Kidney tubule cell (primary cell): Measurements from ENCODE around the gene SLC6A12.
"Not testable (repeated sequence)": the region's sequence is repeated elsewhere in the genome, so short reads cannot be mapped to it uniquely, and the experiment has no call there.

ENCODE experiments used
- DNase-seq: peaks from one replicate; pipeline ENCODE4 v3.0.0-alpha.2; 2018; ENCODE audit warnings: low spot score

Gene SLC6A12

DNA sequence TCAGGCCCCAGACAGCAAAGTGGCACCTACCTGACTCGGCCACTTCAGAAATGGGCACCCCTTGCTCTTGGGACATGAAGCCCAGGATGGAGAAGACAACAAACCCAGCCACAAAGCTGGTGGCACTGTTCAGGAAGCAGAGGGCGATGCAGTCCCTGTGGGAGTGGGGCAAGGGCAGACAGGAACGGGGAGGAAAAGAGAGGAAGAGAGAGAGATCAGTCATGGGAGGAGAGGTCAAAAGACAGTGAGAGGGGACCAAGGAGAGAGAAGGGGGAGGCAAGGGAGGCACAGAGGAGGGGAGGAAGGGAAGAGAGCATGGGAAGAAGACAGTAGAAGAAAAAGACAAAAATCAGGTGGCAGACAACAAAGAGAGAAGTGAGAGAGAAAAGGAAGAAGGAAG, 16.6 kb downstream of the SLC6A12 start:
- DNase-seq: no peak

DNA sequence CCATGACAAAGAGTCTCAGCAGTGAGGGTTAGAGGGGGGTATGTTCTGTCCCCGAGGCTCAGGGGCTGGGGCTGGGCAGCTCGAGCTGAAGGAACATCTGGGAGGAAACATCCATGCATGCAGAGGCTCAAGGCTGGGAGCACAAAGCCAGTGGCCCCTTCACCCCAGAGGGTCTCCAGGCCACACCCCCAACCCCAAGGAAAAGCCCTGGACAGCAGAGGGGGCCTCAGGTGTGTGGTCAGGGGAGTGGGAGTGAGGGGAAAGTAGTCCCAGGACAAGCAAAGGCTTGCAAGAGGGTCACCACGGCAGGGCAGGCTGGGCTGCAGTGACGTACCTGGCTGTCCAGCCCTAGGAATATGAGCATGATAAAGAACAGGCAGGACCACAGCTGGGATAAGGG, 17.5 kb downstream of the SLC6A12 start:
- DNase-seq: no peak

DNA sequence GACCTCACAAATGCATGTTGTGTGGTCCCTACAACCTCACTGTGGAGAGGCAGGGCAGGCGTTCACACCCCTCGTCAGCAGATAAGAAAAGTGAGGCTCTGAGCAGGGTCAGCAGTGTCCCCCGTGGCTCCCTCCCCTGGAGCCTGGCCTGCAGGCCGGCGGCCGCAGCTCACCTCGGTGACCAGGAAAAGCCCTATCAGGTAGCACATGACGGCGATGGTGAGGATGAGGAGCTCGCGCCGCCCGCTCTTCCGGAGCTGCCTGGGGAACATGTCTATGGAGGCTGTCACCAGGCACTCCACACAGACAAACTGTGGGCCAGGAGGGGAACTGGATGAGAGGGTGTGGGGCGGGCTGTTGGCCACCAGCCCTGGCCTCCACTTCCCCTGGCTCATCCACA, 18.0 kb downstream of the SLC6A12 start:
- DNase-seq: no peak

DNA sequence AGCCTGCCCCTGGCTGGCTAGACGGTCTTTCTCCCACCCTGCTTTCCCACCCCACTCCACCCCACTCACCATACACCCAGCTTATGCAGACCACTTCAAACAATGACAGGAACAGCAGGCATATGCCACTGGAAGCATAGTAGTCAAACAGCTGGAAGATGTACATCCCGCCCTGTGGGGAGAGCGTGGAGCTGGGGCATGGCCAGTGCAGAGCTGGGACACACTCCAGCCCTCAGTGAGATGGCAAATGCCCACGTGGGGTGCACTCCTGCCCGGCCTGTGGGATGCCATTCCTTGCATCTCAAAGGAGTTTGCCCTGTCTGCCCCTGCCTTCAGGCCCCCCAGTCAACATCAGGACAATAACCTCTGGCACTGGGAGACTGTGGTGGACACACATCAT, 18.8 kb downstream of the SLC6A12 start:
- DNase-seq: no peak

DNA sequence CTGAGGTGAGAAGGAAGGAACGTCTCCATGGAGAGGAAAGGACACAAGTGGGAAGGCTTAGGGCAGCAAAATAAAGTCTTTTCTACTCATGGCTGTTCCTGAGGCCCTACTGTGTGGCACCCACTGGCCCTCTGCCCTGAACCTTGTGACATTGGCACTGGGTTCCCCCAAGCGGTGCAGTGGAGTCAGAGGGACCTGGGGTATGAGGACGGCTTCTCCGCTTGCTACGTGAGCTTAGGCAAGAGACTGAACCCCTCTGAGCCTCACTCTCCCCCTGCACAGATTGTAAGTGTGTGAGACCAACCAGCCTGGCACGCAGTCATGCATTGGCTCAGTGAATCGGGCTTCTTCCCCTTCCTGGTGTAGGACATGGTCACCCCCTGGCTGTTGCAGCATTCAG, 19.7 kb downstream of the SLC6A12 start:
- no peak for DNase-seq

DNA sequence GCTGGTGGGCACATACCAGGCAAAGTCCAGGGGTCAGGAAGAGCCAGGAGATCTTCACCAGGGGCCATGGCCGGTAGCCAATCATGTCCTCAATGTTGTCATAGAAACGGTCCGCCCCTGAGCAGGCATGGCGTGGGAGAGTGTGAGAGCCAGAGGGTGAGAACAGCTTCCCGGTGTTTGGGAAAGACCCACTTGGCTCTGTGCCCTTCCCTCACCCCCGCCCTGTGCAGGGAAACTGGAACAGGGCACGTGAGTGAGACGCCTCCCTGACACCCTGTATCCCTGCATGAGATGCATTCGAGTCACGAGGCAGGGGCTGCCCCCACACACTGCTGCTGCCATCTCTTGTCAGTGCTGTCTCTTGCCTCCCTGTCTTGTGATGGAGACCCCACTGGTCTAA, 20.7 kb downstream of the SLC6A12 start:
- no peak for DNase-seq

DNA sequence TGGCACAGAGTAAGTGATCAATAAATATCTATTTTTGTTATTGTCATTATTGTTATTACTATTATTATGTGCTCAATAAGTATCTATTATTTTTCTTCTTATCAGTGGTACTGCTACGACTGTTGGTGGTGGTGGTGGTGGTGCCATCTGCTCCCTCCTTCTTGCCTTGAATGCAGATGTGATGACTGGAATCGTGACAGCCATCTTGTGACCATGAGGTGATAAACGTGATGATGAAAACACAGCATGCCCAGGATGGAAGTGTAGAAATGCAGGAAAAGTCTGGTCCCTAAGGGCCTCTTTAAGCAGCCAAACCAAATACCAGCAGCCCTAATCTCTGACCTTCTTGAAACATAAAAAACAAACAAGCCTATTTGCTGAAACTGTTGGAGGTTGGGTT, 22.4 kb downstream of the SLC6A12 start:
- no peak for DNase-seq

DNA sequence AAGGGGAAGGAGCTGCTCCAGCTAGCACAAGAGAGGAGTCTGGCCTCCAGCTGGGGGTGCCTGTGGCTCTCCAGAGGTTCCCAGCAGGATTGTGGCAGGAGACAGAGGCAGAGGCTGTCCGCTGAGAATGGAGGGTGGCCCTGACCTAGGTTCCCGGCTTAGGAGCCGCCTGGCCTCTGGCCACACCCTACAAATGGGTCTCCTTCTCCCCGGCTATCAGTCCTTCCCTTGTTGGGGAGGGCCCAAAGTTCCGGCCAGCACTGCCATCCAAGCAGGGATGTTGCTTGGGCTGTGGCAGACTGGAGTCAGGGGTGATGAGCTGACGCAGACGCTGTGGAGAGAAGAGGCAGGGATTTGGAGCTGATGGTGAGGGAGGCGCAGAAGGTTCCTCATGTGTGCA, 23.1 kb downstream of the SLC6A12 start:
- DNase-seq: no peak

DNA sequence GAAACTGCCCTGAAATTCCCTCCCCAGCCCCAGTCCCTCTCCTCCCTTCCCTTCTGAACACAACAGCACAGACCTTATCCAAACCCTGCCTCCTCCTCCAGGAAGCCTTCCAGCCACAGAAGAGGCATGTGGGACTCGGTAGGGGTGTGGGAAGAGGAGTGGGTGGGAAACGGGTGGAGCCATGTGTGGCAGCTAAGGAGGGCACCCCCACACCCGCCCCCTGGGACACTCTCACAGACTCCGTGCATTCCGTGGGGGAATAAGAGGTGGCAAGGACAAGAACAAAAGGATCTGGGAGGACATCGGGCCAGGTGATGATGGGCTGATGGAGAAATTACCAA, 24.4 kb downstream of the SLC6A12 start:
- DNase-seq: no peak

DNA sequence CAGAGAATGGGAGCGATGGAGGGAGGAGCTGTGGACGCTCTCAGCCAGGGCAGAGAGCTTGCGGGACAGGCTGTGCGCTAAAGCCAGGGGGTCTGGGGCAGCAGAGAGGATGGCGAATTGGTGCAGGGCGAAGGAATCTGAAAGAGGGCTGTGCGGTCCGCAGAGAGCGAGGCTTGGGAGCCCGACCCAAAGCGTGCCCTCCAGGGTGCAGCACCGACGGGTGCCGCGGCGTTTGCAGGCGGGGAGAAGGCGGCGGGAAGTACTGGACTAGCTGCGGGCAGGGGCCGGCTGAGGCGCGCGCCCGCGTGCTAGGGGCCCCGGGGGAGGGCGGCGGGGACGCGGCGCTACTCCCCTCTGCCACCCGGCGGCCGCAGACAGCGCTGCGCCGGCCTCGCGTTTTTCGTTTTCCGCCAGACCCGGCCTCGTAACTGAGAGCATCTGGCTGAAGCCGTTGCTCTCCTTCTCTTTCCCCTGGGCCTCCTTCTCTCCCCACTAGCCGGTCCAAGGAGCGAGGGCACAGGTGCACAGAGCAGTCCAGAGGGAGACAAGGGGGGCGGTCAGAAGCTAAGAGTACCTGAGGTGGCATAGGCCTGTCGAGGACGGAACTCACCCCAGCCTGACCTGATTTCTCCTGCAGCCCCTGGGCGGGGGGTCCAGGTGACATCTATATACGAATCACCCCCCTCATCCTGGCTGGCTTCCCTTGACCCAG, 24.9 kb downstream of the SLC6A12 start:
- DNase-seq: peak; percentile 64

DNA sequence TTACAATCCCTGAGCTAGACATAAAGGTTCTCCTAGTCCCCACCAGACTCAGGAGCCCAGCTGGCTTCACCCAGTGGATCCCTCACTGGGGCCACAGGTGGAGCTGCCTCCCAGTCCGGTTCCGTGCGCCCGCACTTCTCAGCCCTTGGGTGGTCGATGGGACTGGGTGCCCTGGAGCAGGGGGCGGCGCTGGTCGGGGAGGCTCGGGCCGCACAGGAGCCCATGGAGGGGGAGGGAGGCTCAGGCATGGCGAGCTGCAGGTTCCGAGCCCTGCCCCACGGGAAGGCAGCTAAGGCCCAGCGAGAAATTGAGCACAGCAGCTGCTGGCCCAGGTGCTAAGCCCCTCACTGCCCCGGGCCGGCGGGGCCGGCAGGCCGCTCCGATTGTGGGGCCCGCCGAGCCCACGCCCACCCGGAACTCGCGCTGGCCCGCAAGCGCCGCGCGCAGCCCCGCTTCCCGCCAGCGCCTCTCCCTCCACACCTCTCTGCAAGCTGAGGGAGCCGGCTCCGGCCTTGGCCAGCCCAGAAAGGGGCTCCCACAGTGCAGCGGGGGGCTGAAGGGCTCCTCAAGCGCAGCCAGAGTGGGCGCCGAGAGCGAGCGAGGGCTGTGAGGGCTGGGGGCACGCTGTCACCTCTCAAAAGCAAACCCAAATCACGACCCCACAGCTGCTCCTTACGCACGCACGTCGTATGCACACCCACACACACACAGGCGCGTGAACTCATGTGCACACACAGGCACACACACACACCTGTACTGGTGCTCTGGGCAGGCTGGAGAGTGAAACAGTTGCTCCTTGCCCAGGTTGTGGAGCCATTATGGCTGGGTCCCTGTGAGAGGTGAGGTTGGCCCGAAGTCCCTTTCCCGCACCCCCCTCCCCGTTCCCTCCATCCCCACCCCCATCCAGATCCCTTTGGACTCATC, 25.7 kb downstream of the SLC6A12 start:
- DNase-seq: not testable (repeated sequence)

DNA sequence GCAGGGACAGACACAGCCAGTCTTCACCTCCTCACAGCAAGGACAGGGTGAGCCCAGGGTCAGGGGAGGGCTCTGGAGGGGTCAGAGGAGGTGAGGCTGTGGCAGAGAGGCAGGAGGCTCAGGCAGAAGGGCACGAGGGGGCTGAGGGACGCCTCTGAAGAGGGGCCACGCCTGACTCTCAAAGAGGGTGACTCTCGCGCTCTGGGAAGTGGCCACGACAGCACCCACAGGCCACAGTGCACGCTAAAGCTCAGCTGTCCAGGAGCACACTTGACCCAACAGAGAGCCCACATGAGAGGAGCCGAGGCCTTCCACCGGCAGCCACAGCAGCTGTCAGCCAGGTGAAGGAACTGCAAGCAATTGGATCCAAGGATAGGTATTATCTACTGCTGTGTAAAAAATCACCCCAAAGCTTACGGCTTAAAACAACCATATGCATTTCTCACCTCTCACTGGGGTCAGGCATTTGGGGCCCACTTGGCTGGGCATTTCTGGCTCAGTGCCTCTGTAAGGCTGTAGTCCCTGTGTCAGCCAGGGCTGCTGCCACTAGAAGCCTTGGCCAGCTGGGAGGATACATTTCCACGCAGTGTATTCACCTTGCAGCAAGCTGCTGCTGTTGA, 27.8 kb downstream of the SLC6A12 start:
- no peak for DNase-seq

DNA sequence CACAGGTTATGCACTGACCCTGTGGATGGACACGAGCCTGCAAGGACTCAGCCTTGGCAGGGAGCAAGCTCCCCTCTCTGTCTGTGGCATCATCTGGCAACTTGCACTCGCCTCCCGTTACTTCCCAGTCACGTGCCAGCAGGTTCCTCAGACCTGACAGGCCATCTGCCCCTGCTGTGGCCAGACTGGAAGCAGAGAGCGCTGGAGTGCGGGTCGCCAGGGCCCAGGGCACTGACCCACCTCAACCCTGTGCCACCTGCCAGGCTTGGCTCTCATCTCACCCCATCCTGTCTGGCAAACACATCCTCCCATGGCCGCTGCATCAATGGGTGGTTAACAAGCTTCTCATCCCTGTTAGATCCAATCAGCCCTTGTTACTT, 28.4 kb downstream of the SLC6A12 start:
- DNase-seq: no peak

DNA sequence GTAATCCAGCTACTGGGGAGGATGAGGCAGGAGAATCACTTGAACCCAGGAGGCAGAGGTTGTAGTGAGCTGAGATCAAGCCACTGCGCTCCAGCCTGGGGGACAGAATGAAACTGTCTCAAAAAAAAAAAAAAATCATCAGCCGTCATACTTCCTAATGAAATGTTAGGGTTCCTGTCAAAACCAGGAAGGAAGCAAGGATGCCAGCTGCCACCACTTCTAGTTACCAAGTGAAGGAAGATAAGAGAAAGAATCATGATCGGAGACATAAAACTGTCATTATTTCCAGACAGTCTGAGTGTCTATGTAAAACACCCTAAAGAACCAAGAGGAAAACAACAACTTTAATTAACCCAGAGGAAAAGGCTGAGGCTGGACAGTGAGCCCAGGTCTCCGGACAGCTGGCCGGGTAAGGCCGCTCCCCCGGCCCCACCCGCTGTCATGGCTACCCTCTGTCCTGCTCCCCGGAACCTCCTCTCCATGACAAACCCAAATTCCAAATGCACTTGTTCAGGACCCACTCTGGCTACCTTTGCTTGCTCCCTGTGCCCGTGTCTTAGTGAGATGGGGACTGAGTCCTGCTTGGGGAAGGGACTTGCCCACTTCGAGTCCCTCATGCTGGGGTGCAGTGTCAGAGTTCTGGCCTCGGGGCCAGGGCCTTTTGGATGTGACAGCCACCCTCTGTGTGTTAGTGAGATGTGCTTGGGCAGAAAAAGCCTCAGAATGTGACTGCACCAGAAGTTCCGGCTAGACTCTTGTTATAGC, 29.0 kb downstream of the SLC6A12 start:
- DNase-seq: no peak

DNA sequence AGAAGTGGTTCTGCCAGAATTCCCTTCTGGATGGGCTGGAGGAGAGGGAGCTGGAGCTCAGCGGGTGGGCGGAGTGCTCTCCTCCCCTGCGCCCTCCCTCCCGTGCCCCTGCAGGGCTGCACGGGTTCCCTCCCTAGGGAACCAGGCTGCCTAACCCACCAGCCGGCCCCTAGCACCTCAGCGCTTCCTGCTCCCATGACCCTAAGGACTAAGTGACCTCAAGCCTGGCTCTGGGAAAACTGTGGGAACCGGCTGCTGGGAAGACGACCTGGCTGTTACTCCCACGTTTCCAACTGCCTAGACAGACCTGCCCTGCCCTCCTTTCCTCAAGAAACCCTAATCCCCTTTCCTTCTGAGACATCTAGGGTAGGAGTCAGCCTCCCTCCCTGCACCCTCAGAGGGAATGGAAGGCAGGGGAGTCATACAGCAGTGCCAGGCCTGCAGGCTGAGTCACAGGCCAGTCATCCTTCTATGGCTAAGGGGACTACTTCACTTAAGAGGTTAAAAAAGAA, 31.5 kb downstream of the SLC6A12 start:
- peak; percentile 85 for DNase-seq

DNA sequence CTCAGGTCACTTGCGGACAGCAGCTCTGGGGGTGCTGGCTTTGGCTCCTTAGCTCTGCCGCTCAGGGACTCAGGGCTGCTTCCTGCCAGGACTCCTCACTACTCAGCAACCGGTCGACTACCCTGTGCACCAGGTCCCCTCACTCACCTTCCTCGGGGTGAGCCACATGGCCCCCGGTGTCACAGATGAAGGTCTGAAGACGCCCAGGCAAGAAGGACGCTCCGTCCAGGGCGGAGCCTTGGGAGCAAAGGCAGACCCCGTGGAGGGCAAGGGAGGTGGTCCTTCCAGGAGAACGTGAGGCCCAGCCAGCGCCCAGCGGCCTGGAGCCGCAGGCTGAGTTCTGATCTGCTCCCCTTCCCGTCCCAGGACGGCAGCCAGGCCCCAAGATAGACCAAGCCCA, 32.0 kb downstream of the SLC6A12 start:
- DNase-seq: no peak

DNA sequence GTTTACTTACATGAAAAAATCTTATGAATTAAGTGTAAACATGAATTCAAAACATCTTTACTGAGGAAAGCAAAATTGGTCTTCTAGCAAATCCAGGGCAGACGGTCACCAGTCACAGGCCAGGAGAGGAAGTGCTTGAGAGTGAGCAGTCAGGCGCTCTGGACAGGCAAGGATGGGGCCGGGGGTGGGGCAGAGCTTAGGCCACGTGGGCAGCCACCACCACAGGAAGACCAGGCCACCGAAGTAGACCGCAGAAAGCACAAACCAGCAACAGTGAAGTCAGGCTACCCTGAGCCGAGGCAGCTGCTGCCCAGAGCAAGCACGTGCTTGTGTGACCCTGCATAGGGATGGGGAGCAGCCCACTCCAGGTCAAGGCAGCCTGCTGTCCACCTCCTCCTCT, 33.5 kb downstream of the SLC6A12 start:
- DNase-seq: peak; percentile 72

DNA sequence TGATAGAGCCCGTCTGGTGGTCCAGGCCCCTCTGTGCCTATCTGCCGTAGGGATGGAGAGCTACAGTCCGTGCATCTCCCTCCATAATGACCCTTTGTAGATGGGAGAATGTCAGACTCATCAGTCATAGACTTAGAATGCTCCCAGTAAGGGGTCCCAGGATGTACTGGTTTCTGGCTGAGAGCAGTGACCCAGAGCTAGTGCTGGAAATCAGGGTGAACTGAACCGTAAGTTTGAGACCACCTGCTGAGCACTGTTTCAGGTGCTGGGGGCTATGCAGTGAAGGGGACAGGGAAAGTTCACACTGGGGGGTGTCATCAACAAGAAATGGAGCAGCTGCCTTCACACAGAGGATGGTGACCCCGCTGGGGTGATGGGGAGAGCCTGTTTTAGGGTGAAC, 34.1 kb downstream of the SLC6A12 start:
- DNase-seq: no peak

DNA sequence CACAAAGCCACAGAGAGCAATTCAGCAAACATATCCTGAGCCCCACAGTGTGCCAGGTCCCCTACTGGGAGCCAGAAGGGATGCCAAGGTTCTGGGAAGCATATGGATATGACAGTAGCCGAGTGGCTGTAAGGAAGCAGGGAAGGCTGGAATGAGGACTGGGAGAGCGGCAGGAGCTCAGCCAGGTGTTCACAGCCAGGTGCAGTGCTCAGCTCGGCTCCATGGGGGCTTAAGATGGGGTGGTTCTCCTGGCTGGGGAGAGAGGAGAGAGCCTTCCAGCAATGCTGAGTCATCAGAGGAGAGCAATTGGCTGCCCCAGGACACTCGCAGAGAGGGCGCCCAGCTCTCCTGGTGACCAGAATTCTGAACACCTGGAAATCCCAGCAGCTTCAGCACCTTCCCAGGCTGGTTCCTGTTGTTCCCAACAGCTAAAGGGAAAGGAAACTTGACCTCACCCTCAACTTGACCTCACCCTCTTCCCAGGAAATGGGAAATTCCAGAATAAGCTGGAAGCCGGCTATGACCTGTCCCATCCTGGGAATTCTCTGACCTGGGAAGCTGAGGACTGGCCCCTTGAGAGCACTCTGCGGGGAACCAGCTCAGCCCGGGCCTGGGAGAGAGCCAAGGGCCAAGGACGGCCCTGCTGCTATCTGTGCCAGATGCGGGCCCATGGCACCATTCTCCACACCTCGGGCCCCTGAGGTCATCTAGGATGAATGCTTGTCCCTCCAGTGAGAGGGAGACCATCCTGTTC, 34.6 kb downstream of the SLC6A12 start:
- peak; percentile 72 for DNase-seq

DNA sequence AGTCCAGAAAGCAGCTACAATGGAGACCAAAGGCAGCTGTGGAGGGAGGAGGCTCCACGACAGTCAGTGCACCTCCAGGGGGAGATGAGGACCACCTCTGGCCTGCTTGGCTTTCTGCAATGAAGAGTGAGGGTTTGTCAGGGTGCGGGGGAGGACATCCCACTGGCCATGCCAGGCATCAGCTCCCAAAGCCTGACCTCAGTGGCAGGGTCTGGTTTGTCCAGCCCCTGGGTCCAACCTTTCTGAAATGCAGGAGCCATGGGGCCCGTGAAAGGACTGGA, 35.2 kb downstream of the SLC6A12 start:
- no peak for DNase-seq

DNA sequence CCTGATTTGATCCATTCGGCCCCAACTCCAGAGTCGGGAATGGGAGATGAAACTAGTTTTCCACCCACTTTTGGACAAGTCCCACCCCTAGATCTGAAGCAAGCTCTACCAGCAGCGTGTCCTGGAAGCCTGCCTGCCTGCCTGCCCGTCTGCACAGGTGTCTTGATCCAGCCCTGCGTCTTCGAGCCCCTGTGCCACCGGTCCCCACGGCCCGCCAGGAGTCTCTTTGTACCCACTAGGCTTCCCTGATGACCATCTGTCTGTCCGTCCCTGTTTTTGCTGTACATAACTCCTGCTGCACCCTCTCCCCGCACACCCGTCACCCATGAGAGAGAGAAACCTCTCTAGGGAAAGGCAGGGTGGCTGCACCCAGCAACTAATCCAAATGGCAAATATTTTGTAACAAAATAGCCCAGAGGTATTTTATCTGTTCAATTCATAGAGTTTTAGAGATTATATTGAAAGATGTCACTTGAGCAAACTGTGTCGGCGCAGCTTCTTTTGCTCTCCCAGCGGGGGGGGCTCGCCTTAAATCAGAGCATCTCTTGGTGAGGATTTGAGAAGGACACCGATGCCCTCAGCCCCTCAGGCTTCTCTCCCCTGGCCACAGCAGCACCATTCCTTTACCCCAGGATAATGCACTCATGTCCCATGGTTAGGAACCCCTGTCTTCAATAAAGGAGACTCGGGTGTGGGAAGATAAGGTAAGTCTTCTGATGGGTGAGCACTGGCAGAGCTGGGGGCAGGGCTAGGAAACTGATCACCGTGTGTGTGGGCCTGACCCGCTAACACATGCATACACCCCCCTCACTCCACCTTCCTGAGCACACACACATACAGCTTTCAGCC, 35.8 kb downstream of the SLC6A12 start:
- no peak for DNase-seq
